HG02973 (cell line): ENCODE measurements around the gene PTPN14.
A peak's percentile ranks its signal among the peaks of the same experiment; 100 is the strongest.

Experiments used
- ATAC-seq: cut with Tn5 transposase; IDR thresholded peaks from one replicate; pipeline ENCODE4 v1.9.1; 2021; ENCODE audit warnings: moderate library complexity; ENCODE audit not compliant: unreplicated experiment

The PTPN14 gene

GRCh38 chr1:214458541-214458940 lies 92.9 kb downstream of the PTPN14 start:
- no peak for ATAC-seq

DNA sequence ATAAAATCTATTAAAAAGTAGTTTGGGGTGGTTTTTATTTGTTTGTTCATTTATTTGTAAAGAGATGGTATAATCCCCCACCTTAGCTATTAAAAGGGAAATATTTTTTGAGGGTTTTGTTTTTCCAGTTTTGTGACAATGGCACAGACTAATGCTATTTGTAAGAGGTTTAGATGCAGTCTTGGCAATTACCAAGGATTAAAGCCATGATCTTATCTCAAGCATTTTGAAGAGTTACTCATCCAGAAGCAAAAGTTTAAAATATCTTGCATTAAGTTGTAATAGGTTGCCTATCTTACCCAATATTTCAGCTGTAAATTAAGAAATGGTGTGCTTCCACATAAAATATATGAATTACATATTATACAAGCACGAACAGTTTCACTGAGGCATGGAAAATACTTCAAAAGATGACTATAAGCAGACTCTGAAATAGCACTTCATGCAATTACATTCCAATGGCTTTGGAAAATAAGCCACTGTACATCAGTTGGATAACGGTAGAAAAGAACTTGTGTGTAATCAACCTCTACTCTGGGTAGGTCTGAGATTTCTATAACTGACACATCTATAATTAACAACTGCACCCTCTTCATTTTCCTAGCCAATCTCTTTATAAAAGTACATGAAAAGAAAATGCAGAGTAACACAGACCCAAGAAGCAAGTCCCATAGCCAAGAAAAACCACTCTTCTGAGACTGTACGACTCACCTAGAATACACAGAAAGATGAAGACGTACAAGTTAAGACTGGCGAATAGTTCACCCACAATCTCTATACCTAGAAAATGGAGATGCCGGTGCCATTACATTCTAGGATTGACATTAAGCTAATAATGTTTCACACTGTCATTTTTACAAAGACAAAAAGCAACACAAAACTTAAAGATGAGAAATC lies 95.2 kb downstream of the PTPN14 start:
- no peak for ATAC-seq

DNA sequence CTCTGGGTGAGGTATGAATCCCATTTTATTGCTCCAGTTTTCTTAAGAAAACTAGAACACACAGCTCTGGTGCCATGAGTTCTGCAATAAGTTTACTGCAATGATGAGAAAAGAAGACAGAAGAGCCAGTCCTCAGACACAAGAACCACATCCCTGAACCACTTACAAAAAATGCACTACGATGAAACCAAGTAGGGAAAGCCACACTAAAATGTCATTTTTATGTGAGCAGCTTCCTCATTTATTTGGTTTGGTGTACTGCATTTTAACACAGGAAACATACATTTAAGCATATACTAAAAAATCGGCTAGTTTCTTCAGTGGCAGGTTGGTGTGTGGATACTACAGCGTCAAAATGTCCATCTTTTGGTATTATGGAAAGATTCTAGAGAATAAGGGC lies 95.9 kb downstream of the PTPN14 start:
- no peak for ATAC-seq

DNA sequence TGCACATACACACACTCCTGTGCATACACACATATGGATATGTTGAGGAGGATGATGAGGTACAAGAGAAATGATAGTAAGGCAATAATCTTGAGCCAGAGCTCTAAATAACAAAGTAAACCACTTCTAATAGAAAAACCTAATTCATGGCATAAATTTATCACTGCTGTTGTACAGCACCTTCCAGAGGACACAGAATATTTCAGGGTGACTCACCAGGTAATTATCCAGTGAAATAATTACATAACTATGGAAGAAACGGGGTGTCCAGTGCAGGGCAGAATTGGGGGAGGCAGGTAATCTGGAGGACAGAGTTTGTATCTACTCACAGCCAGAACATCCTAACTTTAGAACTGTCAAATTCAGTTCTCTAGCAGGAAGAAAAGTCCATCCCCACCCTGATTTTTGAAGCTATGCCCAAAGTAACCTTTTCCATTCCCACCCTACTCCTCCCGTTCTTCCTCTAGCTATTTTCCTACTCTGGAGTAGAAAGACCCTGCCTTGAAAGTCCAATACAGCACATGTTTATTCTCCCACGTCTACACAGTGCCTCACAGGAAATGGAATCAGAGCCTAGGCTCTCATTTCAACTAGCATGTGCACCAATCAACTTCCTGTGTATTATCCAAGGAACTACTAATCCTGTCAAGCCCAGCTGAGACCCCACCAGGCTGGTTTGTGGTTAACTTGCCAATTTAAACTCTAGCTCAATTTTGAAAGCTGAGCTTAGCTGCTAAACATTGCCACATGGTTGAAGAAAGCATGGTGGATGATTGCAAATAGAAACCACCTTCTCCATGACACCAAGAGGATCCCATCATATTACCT lies 96.6 kb downstream of the PTPN14 start:
- ATAC-seq = no peak

DNA sequence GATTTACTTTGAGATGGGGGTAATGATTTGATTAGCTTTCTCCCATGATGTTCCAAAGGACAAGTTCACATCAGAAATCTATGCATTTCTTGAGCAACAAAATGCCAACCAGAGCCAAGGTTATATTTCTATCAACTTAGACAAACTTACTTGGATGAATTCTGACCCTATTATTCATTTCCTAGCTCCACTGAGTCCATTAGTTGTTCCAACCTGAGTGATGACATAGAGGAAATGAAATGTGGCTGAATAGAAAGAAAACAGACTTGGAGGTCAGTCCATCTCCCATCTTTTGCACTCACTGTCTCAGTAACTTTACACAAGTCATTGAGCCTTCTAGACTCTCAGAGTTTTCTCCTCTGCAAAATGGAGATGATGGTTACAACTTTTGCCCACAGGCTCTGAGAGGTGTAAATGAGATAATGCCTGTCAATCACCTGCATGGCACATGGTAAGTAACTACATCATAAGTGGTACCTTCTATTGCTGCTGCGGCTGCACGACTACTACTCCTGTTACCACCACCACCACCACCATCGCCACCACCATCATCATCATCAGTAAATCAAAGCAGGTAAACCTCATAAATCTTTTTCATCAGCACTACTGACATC lies 98.2 kb downstream of the PTPN14 start:
- no peak for ATAC-seq

GRCh38 chr1:214452152-214452784 lies 99.1 kb downstream of the PTPN14 start:
- ATAC-seq = no peak

GRCh38 chr1:214451596-214451995 lies 99.8 kb downstream of the PTPN14 start:
- ATAC-seq = no peak

DNA sequence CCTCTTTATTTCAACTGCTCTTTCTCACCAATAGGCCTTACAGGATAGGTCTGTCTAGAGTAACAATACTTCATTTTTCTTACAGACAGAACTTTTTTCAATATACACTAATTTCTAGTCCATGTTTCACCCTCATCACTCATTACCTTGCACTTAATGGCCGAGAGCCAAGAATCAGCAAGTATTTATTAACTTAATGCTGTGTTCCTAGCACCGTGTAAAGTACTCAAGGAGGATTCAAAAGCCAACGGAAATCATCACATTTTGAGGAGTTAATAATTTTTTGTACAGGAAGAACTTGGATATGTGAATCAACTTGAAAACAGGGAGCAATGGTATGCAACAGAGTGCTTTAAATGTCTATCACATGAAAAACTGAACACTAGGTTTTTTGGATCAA lies 102.0 kb downstream of the PTPN14 start:
- no peak for ATAC-seq

GRCh38 chr1:214448536-214448935 lies 102.9 kb downstream of the PTPN14 start:
- no peak for ATAC-seq

DNA sequence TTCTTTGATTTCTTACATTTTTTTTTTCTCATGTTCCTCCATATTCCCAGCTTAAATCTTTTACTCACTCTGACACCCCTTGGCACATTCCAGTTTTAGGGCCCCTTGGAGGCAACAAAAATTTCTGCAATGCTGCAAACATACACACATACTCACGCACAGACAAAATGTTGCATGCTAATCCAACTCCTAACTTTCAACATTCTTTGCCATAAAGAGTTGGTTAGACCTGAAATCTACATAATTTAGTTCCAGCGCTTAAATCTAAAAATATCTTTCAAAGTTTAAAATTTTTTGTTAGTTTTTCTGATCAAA lies 103.9 kb downstream of the PTPN14 start:
- ATAC-seq = no peak

GRCh38 chr1:214446772-214447556 lies 104.4 kb downstream of the PTPN14 start:
- no peak for ATAC-seq

- ATAC-seq = no peak
Observed at GRCh38 chr1:214445831-214446614, 105.4 kb downstream of the PTPN14 start.

DNA sequence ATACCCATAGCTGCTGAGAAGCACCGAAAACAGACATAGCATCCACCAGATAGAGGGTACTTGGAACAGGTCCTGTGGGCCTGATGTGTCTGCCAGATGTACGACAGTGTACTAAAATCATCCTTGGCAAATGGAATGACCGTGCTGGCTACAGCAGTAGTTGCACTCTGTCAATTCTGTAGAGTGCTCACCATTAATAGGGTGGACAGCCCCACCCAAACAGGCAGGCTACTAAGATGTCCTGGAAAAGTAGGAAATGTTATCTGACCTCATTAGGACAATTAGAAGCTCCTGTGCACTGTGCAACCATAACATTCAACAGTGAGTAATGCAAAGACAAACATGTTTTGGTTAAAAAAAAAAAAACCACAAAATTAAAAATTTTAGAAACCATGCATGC lies 106.2 kb downstream of the PTPN14 start:
- ATAC-seq = no peak

- no peak for ATAC-seq
Observed at GRCh38 chr1:214444182-214444939, 107.0 kb downstream of the PTPN14 start.

GRCh38 chr1:214441119-214441518 lies 110.3 kb downstream of the PTPN14 start:
- ATAC-seq = no peak

- ATAC-seq = no peak
Observed at GRCh38 chr1:214440219-214440965, 111.0 kb downstream of the PTPN14 start.

GRCh38 chr1:214439352-214440119 lies 111.9 kb downstream of the PTPN14 start:
- ATAC-seq = peak; percentile 95

DNA sequence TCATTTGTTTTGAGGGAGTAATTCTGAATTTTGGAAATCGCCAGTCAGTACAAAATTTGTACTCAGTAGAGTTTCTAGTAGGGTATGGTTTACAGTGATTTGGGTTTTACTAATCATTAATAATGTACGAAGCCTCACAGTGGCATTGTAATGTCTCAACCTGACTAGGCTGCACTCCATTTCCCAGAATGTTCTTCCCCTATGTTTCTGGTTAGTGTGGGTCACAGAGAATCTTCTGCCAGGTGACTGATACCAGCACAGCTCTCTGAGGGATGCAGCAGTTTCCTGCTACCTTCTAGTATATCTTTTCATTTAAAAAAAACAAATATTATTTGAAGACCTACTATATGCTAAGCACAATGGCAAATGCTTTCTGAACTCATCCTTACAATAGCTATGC lies 112.9 kb downstream of the PTPN14 start:
- ATAC-seq = no peak
